Measurements from ENCODE around the gene MESP2.
"Not testable (repeated sequence)": the region's sequence is repeated elsewhere in the genome, so short reads cannot be mapped to it uniquely, and the experiment has no call there.

The MESP2 gene

GRCh38 chr15:89787944-89788343 is 11.8 kb downstream of the MESP2 start:
- Mint-ChIP-seq H3K4me3 (no peak overlapping the region), H3K27me3 (peaks cover 33% of the 10 kb centered on the region), H3K27ac (ENCODE audit: low read depth) (no peak overlapping the region), H3K9me3 (no peaks in the 10 kb centered on the region), H3K4me1 (no peaks in the 10 kb centered on the region), H3K36me3 (ENCODE audit: insufficient read depth) (no peaks in the 10 kb centered on the region)
- ATAC-seq (replicated peaks; ENCODE audit: extremely low read depth, poor library complexity, severe bottlenecking) = no peak
- no peak for DNase-seq (ENCODE audit: low spot score in 2 of 2)

DNA sequence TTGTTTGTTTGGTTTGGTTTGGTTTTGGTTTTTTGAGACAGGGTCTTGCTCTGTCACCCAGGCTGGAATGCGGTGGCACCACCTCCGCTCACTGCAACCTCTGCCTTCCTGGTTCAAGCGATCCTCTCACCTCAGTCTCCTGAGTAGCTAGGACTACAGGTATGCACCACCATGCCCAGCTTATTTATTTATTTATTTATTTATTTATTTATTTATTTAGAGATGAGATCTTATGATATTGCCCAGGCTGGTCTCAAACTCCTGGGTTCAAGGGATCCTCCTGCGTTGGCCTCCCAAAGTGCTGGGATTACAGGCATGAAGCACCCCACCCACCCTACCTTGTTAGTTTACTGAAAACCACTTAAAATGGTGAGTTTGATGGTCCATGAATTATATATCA is 12.5 kb downstream of the MESP2 start:
- peaks cover 35% of the 10 kb centered on the region for H3K27me3 Mint-ChIP-seq
- not testable (repeated sequence) for H3K4me3 Mint-ChIP-seq; H3K27ac Mint-ChIP-seq (ENCODE audit: low read depth); ATAC-seq (replicated peaks; ENCODE audit: extremely low read depth, poor library complexity, severe bottlenecking); DNase-seq (ENCODE audit: low spot score in 2 of 2); H3K9me3 Mint-ChIP-seq; H3K36me3 Mint-ChIP-seq (ENCODE audit: insufficient read depth); H3K4me1 Mint-ChIP-seq

DNA sequence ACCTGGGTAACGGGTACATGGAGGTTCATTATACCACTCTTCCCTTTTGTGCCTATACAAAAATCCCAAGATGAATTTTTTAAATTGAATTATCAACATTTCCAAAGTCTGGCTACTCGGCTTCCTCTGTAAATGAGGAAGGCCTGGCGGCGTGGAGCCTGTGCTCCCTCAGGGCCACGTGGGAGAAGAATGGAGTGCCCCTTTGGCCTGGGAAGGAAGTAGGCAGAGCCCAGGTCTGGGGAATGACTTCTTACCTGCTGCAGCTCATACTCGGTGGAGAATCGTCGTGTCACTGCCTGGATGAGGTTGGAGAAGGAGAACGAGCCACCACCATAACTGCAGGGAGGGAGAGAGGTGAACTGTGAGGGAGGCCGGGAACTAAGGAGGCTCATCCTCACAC is 14.1 kb downstream of the MESP2 start:
- H3K9me3 Mint-ChIP-seq = no peaks in the 10 kb centered on the region
- DNase-seq (ENCODE audit: low spot score in 2 of 2) (no peak), ATAC-seq (replicated peaks; ENCODE audit: extremely low read depth, poor library complexity, severe bottlenecking) (no peak)
- no peaks in the 10 kb centered on the region for H3K36me3 Mint-ChIP-seq (ENCODE audit: insufficient read depth)
- no peak overlapping the region for H3K4me3 Mint-ChIP-seq
- H3K4me1 Mint-ChIP-seq = no peaks in the 10 kb centered on the region
- H3K27me3 Mint-ChIP-seq = peaks cover 35% of the 10 kb centered on the region
- H3K27ac Mint-ChIP-seq (ENCODE audit: low read depth) = peak overlapping the region; percentile 25

DNA sequence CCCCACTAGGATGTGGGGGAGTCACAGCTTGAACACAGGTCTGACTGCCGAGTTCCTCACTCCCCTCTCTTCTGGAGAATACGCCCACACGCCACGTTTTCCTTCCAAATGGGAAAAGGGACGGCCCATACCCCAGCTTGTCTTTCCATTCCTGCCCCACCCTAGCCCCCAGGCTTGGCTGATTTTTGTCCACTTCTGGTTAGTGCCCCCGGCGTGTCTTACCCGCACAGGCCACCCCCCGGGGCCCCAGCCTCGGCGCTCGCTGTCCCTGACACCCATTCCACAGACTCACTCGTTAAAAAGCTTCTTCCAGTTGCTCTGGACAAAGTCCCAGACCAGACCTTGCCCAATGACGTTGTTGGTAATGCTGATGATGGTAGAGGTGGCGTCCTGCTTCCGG is 14.5 kb downstream of the MESP2 start:
- Mint-ChIP-seq H3K4me1 (no peaks in the 10 kb centered on the region), H3K36me3 (ENCODE audit: insufficient read depth) (no peaks in the 10 kb centered on the region), H3K27me3 (peaks cover 35% of the 10 kb centered on the region), H3K27ac (ENCODE audit: low read depth) (peak overlapping the region; percentile 25), H3K9me3 (no peaks in the 10 kb centered on the region), H3K4me3 (no peak overlapping the region)
- DNase-seq (ENCODE audit: low spot score in 2 of 2) (no peak), ATAC-seq (replicated peaks; ENCODE audit: extremely low read depth, poor library complexity, severe bottlenecking) (no peak)

DNA sequence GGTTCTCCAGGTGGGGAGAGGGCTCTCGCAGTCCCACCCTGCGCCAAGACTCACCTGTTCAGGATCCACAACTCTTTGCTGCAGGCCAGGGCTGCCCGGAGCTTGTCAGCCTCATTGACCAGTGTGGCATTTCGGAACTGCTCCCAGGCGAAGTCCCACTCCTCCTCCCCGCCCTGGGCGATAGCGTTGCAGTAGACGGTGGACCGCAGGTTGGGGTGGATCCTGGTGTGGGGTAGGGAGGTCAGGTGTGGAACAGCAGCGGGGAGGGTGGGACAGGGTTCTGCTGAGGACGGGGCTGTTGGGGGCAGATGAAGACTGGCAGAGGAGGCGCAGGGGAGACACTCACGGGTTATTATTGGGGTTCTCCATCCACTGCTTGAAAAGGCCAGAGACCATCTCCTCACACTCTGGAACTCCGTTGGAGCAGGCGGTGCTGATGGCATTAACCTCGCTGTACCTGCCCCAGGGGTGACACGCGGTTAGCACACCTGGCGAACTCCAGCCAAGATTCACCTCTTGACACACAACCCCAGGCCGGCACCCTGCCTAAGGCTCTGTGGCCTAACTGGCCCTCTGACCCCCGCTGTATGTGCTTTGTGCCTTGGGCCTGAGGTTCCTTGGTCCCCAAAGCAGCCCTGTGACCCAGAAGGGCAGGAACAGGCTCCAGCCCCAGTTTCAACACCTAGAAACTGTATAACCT is 16.1 kb downstream of the MESP2 start:
- Mint-ChIP-seq H3K27me3 (peaks cover 35% of the 10 kb centered on the region), H3K27ac (ENCODE audit: low read depth) (no peak overlapping the region), H3K36me3 (ENCODE audit: insufficient read depth) (no peaks in the 10 kb centered on the region), H3K9me3 (peaks cover 3% of the 10 kb centered on the region), H3K4me3 (no peak overlapping the region), H3K4me1 (no peaks in the 10 kb centered on the region)
- DNase-seq (ENCODE audit: low spot score in 2 of 2) (no peak), ATAC-seq (replicated peaks; ENCODE audit: extremely low read depth, poor library complexity, severe bottlenecking) (no peak)

- no peaks in the 10 kb centered on the region for H3K36me3 Mint-ChIP-seq (ENCODE audit: insufficient read depth)
- no peaks in the 10 kb centered on the region for H3K4me1 Mint-ChIP-seq
- ATAC-seq (replicated peaks; ENCODE audit: extremely low read depth, poor library complexity, severe bottlenecking) = no peak
- peaks cover 5% of the 10 kb centered on the region for H3K9me3 Mint-ChIP-seq
- no peak overlapping the region for H3K4me3 Mint-ChIP-seq
- H3K27me3 Mint-ChIP-seq = peaks cover 31% of the 10 kb centered on the region
- no peak overlapping the region for H3K27ac Mint-ChIP-seq (ENCODE audit: low read depth)
- DNase-seq (ENCODE audit: low spot score in 2 of 2) = no peak
Measured at GRCh38 chr15:89794627-89795241, 18.6 kb downstream of the MESP2 start.

GRCh38 chr15:89795996-89796395 is 19.9 kb downstream of the MESP2 start:
- Mint-ChIP-seq H3K4me3 (no peak overlapping the region), H3K36me3 (ENCODE audit: insufficient read depth) (no peaks in the 10 kb centered on the region), H3K27ac (ENCODE audit: low read depth) (no peak overlapping the region), H3K4me1 (no peaks in the 10 kb centered on the region), H3K9me3 (peaks cover 5% of the 10 kb centered on the region), H3K27me3 (peaks cover 31% of the 10 kb centered on the region)
- ATAC-seq (replicated peaks; ENCODE audit: extremely low read depth, poor library complexity, severe bottlenecking) (no peak), DNase-seq (ENCODE audit: low spot score in 2 of 2) (no peak)

- no peak for DNase-seq (ENCODE audit: low spot score in 2 of 2)
Measured at GRCh38 chr15:89797678-89798201, 21.6 kb downstream of the MESP2 start.

DNA sequence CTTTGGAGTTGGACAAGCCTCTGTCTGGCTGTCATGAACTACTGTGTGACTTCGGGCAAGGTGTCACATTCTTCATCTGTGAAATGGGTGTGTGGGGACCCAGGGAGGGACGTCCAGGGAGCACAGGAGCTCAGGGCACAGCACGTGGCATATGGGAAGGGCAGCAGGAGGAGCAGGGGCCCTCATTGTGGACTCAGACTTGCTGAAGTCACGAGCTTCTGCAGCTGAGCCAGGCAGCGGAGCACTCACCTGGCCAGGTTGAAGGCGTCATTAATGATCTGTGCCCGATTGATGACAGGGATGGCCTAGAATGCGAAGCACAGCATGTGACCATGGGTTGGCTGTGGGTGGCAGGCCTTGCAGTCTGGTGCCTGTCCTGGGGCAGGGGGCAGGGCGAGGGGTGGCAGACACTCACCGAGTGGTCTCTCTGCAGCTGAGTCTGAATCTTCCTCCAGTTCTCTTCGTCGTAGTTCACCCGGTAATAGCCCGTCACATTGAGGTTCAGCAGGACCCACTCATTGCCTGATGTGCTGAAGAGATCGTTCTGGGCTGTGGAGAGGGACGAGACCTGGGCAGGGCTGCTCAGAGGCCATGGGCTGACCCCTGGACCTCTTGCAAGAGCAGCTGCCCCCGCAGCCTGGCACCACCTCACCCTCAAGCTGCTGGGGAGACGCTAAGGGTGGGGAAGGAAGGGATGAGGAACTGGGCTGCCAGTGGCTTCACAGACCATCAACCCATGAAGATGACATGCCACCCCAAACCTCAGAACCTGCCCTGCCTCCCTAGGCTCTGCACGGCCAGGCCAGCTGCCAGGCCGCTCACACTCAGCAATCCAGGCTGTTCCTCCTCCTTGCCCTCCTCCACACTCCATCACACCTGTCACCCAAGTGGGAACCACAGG is 23.1 kb downstream of the MESP2 start:
- no peak for ATAC-seq (replicated peaks; ENCODE audit: extremely low read depth, poor library complexity, severe bottlenecking)

More at GRCh38 chr15:89797678-89798201, 21.6 kb downstream of the MESP2 start:
- Mint-ChIP-seq H3K4me3 (no peak overlapping the region), H3K27ac (ENCODE audit: low read depth) (no peak overlapping the region), H3K27me3 (peaks cover 42% of the 10 kb centered on the region), H3K36me3 (ENCODE audit: insufficient read depth) (no peaks in the 10 kb centered on the region), H3K9me3 (peaks cover 5% of the 10 kb centered on the region), H3K4me1 (no peaks in the 10 kb centered on the region)
- no peak for ATAC-seq (replicated peaks; ENCODE audit: extremely low read depth, poor library complexity, severe bottlenecking)

GRCh38 chr15:89799918-89800498 is 23.9 kb downstream of the MESP2 start:
- Mint-ChIP-seq H3K27ac (ENCODE audit: low read depth) (no peak overlapping the region), H3K9me3 (peaks cover 5% of the 10 kb centered on the region), H3K4me3 (no peak overlapping the region), H3K27me3 (peaks cover 45% of the 10 kb centered on the region), H3K36me3 (ENCODE audit: insufficient read depth) (no peaks in the 10 kb centered on the region), H3K4me1 (no peaks in the 10 kb centered on the region)
- ATAC-seq (replicated peaks; ENCODE audit: extremely low read depth, poor library complexity, severe bottlenecking) (no peak), DNase-seq (ENCODE audit: low spot score in 2 of 2) (no peak)

More for the DNA sequence above, 23.1 kb downstream of the MESP2 start:
- Mint-ChIP-seq H3K36me3 (ENCODE audit: insufficient read depth) (no peaks in the 10 kb centered on the region), H3K9me3 (peaks cover 5% of the 10 kb centered on the region), H3K4me3 (no peak overlapping the region), H3K27me3 (peaks cover 39% of the 10 kb centered on the region), H3K27ac (ENCODE audit: low read depth) (no peak overlapping the region), H3K4me1 (no peaks in the 10 kb centered on the region)
- DNase-seq (ENCODE audit: low spot score in 2 of 2) = no peak

GRCh38 chr15:89801471-89802195 is 25.5 kb downstream of the MESP2 start:
- Mint-ChIP-seq H3K4me1 (no peaks in the 10 kb centered on the region), H3K9me3 (peaks cover 5% of the 10 kb centered on the region)

More at GRCh38 chr15:89801471-89802195, 25.5 kb downstream of the MESP2 start:
- Mint-ChIP-seq H3K36me3 (ENCODE audit: insufficient read depth) (no peaks in the 10 kb centered on the region), H3K27ac (ENCODE audit: low read depth) (no peak overlapping the region), H3K4me3 (no peak overlapping the region), H3K27me3 (peaks cover 47% of the 10 kb centered on the region)
- ATAC-seq (replicated peaks; ENCODE audit: extremely low read depth, poor library complexity, severe bottlenecking) = no peak
- no peak for DNase-seq (ENCODE audit: low spot score in 2 of 2)
